ENCODE measurements around the gene TRMT2A. TPM values are rescaled to one million over a fixed set of nuclear protein-coding genes. Genes with fewer than 3 reads are reported as not detected.

TRMT2A gene
- total RNA-seq, 1 donor, result 28.7 TPM

GRCh38 chr22:20138417-20138738 lies 21.4 kb upstream of the TRMT2A start:
- no peak overlapping the region for H3K4me3 ChIP-seq (ENCODE audit: low read depth, low read length)
- TF ChIP-seq CTCF (IDR thresholded peaks at IDR 0.05; ENCODE audit: insufficient read depth, low read length), result no peak
- no peak for DNase-seq (ENCODE audit: low read depth)

- TF ChIP-seq CTCF (IDR thresholded peaks at IDR 0.05; ENCODE audit: insufficient read depth, low read length), result no peak
- no peak overlapping the region for H3K4me3 ChIP-seq (ENCODE audit: low read depth, low read length)
- DNase-seq (ENCODE audit: low read depth), result no peak
These were observed 20.8 kb upstream of the TRMT2A start for GRCh38 chr22:20137671-20138416.

GRCh38 chr22:20137113-20137512 lies 20.1 kb upstream of the TRMT2A start:
- no peak overlapping the region for H3K4me3 ChIP-seq (ENCODE audit: low read depth, low read length)
- TF ChIP-seq CTCF (IDR thresholded peaks at IDR 0.05; ENCODE audit: insufficient read depth, low read length), result no peak

DNA sequence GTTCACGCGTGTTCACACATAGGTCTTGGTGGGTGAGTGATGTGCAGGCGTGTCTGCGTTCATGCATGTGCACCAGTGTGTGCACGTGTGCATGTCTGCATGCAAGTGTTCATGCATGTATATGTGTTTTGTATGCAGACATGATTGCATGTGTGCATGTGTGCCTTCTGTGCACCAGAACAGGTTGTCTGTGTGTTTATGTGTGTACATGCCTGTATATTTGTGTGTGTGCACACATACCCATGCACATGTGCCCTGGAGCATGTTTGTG lies 19.5 kb upstream of the TRMT2A start:
- TF ChIP-seq CTCF (IDR thresholded peaks at IDR 0.05; ENCODE audit: insufficient read depth, low read length), result no peak
- H3K4me3 ChIP-seq (ENCODE audit: low read depth, low read length), result no peak overlapping the region
- DNase-seq (ENCODE audit: low read depth), result no peak

More at GRCh38 chr22:20137113-20137512, 20.1 kb upstream of the TRMT2A start:
- no peak for DNase-seq (ENCODE audit: low read depth)

DNA sequence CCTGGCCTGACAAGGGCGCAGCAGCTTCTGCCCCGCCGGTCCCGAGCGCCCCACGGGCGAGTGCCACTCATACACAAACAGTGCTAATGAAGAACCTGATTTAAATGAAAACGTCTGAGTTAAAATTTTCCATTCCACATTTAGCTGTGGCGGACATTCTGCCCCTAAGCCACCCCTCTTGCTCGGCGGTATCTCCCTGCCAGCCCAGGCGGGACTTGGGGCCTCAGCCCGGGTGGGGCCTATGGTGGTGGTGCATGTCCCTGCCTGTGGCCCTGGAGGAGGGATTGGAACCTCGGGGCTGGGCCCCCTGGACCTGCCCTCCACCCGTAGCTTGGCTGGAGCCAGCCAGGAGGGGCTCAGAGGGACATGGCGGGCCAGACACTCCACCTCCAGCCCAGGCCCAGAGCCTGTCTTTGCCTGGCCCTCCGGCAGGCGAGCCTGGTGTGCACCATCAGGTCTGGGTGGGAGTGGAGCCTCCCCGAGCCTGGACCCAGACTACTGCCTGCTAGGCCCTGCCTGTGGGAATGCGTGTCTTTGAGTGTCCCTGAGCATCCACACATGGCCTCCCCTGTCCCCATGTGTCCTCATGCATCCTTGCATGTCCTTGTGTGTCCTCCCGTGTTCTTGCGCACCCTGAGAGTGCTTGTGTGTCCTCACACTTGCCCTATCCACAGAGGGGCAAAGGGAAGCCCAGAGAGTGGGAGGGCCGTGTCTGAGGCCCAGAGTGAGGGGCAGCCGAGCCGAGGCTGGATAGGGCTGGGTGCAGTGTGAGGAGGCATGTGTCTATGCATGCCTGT lies 19.0 kb upstream of the TRMT2A start:
- H3K4me3 ChIP-seq (ENCODE audit: low read depth, low read length), result no peak overlapping the region
- DNase-seq (ENCODE audit: low read depth), result no peak
- no peak for TF ChIP-seq CTCF (IDR thresholded peaks at IDR 0.05; ENCODE audit: insufficient read depth, low read length)

GRCh38 chr22:20135265-20135664 lies 18.2 kb upstream of the TRMT2A start:
- no peak for DNase-seq (ENCODE audit: low read depth)
- TF ChIP-seq CTCF (IDR thresholded peaks at IDR 0.05; ENCODE audit: insufficient read depth, low read length), result no peak
- no peak overlapping the region for H3K4me3 ChIP-seq (ENCODE audit: low read depth, low read length)
